Activated effector memory CD4-positive, alpha-beta T cell treated with Interleukin-2 at 50 U/mL for 16 hours (primary cell): ENCODE measurements around the gene F2RL3.
"Not testable (repeated sequence)": the region's sequence is repeated elsewhere in the genome, so short reads cannot be mapped to it uniquely, and the experiment has no call there.

ENCODE experiments used
- DNase-seq: peaks from one replicate; pipeline ENCODE4 v3.0.0-alpha.2; 2020

The F2RL3 gene

GRCh38 chr19:16888629-16889365, at the start of gene F2RL3:
F2RL3 (plus strand) TSS chr19:16888999; CDS start chr19:16889190, 191 bp downstream.
- no peak for DNase-seq

GRCh38 chr19:16841391-16841926, 47.3 kb upstream of the F2RL3 start:
- no peak for DNase-seq

- DNase-seq = no peak
These were observed 41.9 kb upstream of the F2RL3 start for GRCh38 chr19:16846901-16847300.

- no peak for DNase-seq
These were observed 41.4 kb upstream of the F2RL3 start for GRCh38 chr19:16847430-16847829.

- DNase-seq = no peak
These were observed 39.6 kb upstream of the F2RL3 start for GRCh38 chr19:16849168-16849567.

- DNase-seq = no peak
These were observed 38.7 kb upstream of the F2RL3 start for GRCh38 chr19:16850133-16850532.

- no peak for DNase-seq
These were observed 37.6 kb upstream of the F2RL3 start for GRCh38 chr19:16851031-16851712.

GRCh38 chr19:16853066-16853465, 35.7 kb upstream of the F2RL3 start:
- DNase-seq = no peak

- DNase-seq = no peak
These were observed 32.7 kb upstream of the F2RL3 start for GRCh38 chr19:16856091-16856490.

GRCh38 chr19:16859626-16860025, 29.2 kb upstream of the F2RL3 start:
- no peak for DNase-seq

- DNase-seq = no peak
These were observed 28.7 kb upstream of the F2RL3 start for GRCh38 chr19:16860118-16860517.

- no peak for DNase-seq
These were observed 27.8 kb upstream of the F2RL3 start for GRCh38 chr19:16861011-16861410.

GRCh38 chr19:16861834-16862233, 27.0 kb upstream of the F2RL3 start:
- DNase-seq = no peak

- DNase-seq = no peak
These were observed 25.9 kb upstream of the F2RL3 start for GRCh38 chr19:16862826-16863415.

- DNase-seq = no peak
These were observed 21.6 kb upstream of the F2RL3 start for GRCh38 chr19:16867211-16867610.

GRCh38 chr19:16868423-16869130, 20.2 kb upstream of the F2RL3 start:
- DNase-seq = no peak

- DNase-seq = no peak
These were observed 19.3 kb upstream of the F2RL3 start for GRCh38 chr19:16869331-16869972.

GRCh38 chr19:16871871-16872270, 16.9 kb upstream of the F2RL3 start:
- DNase-seq = no peak

GRCh38 chr19:16872728-16873127, 16.1 kb upstream of the F2RL3 start:
- DNase-seq = no peak

- no peak for DNase-seq
These were observed 15.2 kb upstream of the F2RL3 start for GRCh38 chr19:16873594-16873993.

- DNase-seq = no peak
These were observed 14.4 kb upstream of the F2RL3 start for GRCh38 chr19:16874250-16874977.

GRCh38 chr19:16874978-16875299, 13.9 kb upstream of the F2RL3 start:
- not testable (repeated sequence) for DNase-seq
